ENCODE measurements around the gene TYK2.
A peak's percentile ranks its signal among the peaks of the same experiment; 100 is the strongest.
"Not testable (repeated sequence)": the region's sequence is repeated elsewhere in the genome, so short reads cannot be mapped to it uniquely, and the experiment has no call there.

Gene TYK2

GRCh38 chr19:10368101-10368803 is 12.1 kb downstream of the TYK2 start:
- DNase-seq = no peak

- DNase-seq = not testable (repeated sequence)
These were observed 13.3 kb downstream of the TYK2 start for GRCh38 chr19:10366950-10367512.

- no peak for DNase-seq
These were observed 14.9 kb downstream of the TYK2 start for GRCh38 chr19:10365518-10365917.

- DNase-seq = no peak
These were observed 15.7 kb downstream of the TYK2 start for GRCh38 chr19:10364644-10365043.

- no peak for DNase-seq
These were observed 16.5 kb downstream of the TYK2 start for GRCh38 chr19:10363789-10364281.

GRCh38 chr19:10362259-10362658 is 18.1 kb downstream of the TYK2 start:
- no peak for DNase-seq

- DNase-seq = no peak
These were observed 18.8 kb downstream of the TYK2 start for GRCh38 chr19:10361569-10362011.

- DNase-seq = no peak
These were observed 23.9 kb downstream of the TYK2 start for GRCh38 chr19:10356431-10356830.

GRCh38 chr19:10353793-10354391 is 26.5 kb downstream of the TYK2 start:
- DNase-seq = peak; percentile 93

- peak; percentile 91 for DNase-seq
These were observed 27.4 kb downstream of the TYK2 start for GRCh38 chr19:10352764-10353671.

- no peak for DNase-seq
These were observed 33.9 kb downstream of the TYK2 start for GRCh38 chr19:10346509-10346908.

- DNase-seq = no peak
These were observed 35.6 kb downstream of the TYK2 start for GRCh38 chr19:10344780-10345179.

GRCh38 chr19:10343495-10343894 is 36.9 kb downstream of the TYK2 start:
- DNase-seq = no peak

- DNase-seq = no peak
These were observed 40.4 kb downstream of the TYK2 start for GRCh38 chr19:10339977-10340376.

- no peak for DNase-seq
These were observed 40.9 kb downstream of the TYK2 start, which contains the start of gene ICAM3 for GRCh38 chr19:10339380-10339960. Gene ICAM3 (minus strand): TSS chr19:10339624. CDS start chr19:10339614, 10 bp downstream.

GRCh38 chr19:10338940-10339339 is 41.4 kb downstream of the TYK2 start:
- no peak for DNase-seq

- not testable (repeated sequence) for DNase-seq
These were observed 43.6 kb downstream of the TYK2 start for GRCh38 chr19:10336725-10337124.

- peak; percentile 9 for DNase-seq
These were observed 44.9 kb downstream of the TYK2 start for GRCh38 chr19:10335352-10335985.

GRCh38 chr19:10334588-10335351 is 45.6 kb downstream of the TYK2 start:
- peak; percentile 86 for DNase-seq

- no peak for DNase-seq
These were observed 46.4 kb downstream of the TYK2 start for GRCh38 chr19:10333758-10334587.
